Naive thymus-derived CD4-positive, alpha-beta T cell (primary cell): Measurements from ENCODE around the gene CCDC88C. TPM values are rescaled to one million over a fixed set of nuclear protein-coding genes. Genes with fewer than 3 reads are reported as not detected.
A peak's percentile ranks its signal among the peaks of the same experiment; 100 is the strongest.

Experiments used
- ATAC-seq: fragments of 150-1000 bp; cut with Tn5 transposase; 2 replicates; pipeline ENCODE4 v1.10.0; 2021; ENCODE audit warnings: mild to moderate bottlenecking, moderate library complexity
- CTCF ChIA-PET: fragments of 350-600 bp; sonication (Branson Sonifier 250); formaldehyde crosslinking; loops from one replicate; lab custom pipeline; 2021; ENCODE audit warnings: antibody characterized with exemption; lab: Charles Lee
- POLR2A ChIA-PET: fragments of 350-600 bp; sonication (Branson Sonifier 250); formaldehyde crosslinking; loops from one replicate; lab custom pipeline; 2021; ENCODE audit warnings: antibody characterized with exemption, inconsistent platforms; lab: Charles Lee
- DNase-seq, 9 donors: peaks; one replicate each; pipeline versions ENCODE4 v3.0.0 to v3.0.0-alpha.2; 2020 to 2022; ENCODE audit warnings: mixed read lengths in 1 of 9
- H3K27ac ChIP-seq: one replicate; pipeline ENCODE4 v1.7.0; 2013; ENCODE audit warnings: mild to moderate bottlenecking, low read depth, low read length, moderate library complexity
- H3K27me3 ChIP-seq, 2 donors: one replicate each; pipeline ENCODE4 v1.7.0; 2013; ENCODE audit warnings: low read length in 2 of 2, mild to moderate bottlenecking in 2 of 2, moderate library complexity in 2 of 2; ENCODE audit not compliant: control insufficient read depth in 2 of 2, insufficient read depth in 2 of 2
- H3K36me3 ChIP-seq, 3 experiments: 1 replicate in 2 of 3; 2 replicates in 1 of 3; pipeline ENCODE4 v1.7.0; 2013; ENCODE audit warnings: low read length in 3 of 3, mild to moderate bottlenecking in 3 of 3, moderate library complexity in 1 of 3; ENCODE audit not compliant: insufficient read depth in 3 of 3, control insufficient read depth in 2 of 3
- H3K4me1 ChIP-seq, 2 donors: one replicate each; pipeline ENCODE4 v1.7.0; 2013; ENCODE audit warnings: low read length in 2 of 2, mild to moderate bottlenecking in 2 of 2, moderate library complexity in 1 of 2; ENCODE audit not compliant: control insufficient read depth in 2 of 2, insufficient read depth in 2 of 2
- H3K4me3 ChIP-seq: 2 replicates; pipeline ENCODE4 v1.7.0; 2013; ENCODE audit warnings: mild to moderate bottlenecking, low read length
- H3K9me3 ChIP-seq, 3 experiments: 1 replicate in 2 of 3; 2 replicates in 1 of 3; pipeline ENCODE4 v1.7.0; 2013; ENCODE audit warnings: low read length in 3 of 3; ENCODE audit not compliant: control insufficient read depth in 2 of 3
- H3K27ac Mint-ChIP-seq, 9 donors: one replicate each; pipeline ENCODE4 v1.8.0; 2020 to 2022; ENCODE audit warnings: mixed read lengths in 9 of 9, mild to moderate bottlenecking in 8 of 9, moderate library complexity in 5 of 9, inconsistent platforms in 2 of 9
- H3K27me3 Mint-ChIP-seq, 5 donors: one replicate each; pipeline ENCODE4 v1.8.0; 2021 to 2022; ENCODE audit warnings: mixed read lengths in 5 of 5, mild to moderate bottlenecking in 1 of 5
- H3K36me3 Mint-ChIP-seq, 5 donors: one replicate each; pipeline ENCODE4 v1.8.0; 2020 to 2022; ENCODE audit warnings: mixed read lengths in 5 of 5, mild to moderate bottlenecking in 3 of 5, inconsistent platforms in 1 of 5
- H3K4me1 Mint-ChIP-seq, 7 donors: one replicate each; pipeline ENCODE4 v1.8.0; 2020 to 2022; ENCODE audit warnings: mixed read lengths in 7 of 7, mild to moderate bottlenecking in 3 of 7, inconsistent platforms in 1 of 7
- H3K4me3 Mint-ChIP-seq, 10 donors: one replicate each; pipeline ENCODE4 v1.8.0; 2020 to 2022; ENCODE audit warnings: mild to moderate bottlenecking in 10 of 10, mixed read lengths in 10 of 10, moderate library complexity in 6 of 10, inconsistent platforms in 2 of 10
- H3K9me3 Mint-ChIP-seq, 11 donors: one replicate each; pipeline ENCODE4 v1.8.0; 2020 to 2022; ENCODE audit warnings: mixed read lengths in 11 of 11, mild to moderate bottlenecking in 4 of 11, inconsistent platforms in 1 of 11, moderate library complexity in 1 of 11
- intact Hi-C, 2 donors: fragments of 100-400 bp; cut with micrococcal nuclease; formaldehyde crosslinking; loops; one replicate each; pipeline ENCODE4 v1.15.1; 2023
- polyA plus RNA-seq, 2 donors: library from polyadenylated mRNA; unstranded; fragments of 300-500 nt; fragmentation: Illumina TruSeq; gene quantifications; one replicate each; pipeline ENCODE4 v1.2.3, GENCODE V29; 2021
- total RNA-seq, 6 experiments: library from RNA in 5 of 6; stranded (reverse) in 5 of 6; gene quantifications; 1 replicate in 5 of 6; 2 replicates in 1 of 6; pipeline ENCODE4 v1.2.3 and lab custom pipeline; 2021 to 2026

The CCDC88C gene
- total and polyA plus RNA-seq, 7 experiments from 2014 or later: 23.6 to 324 (median 274) TPM

GRCh38 chr14:91323671-91324605 is 93.7 kb downstream of the CCDC88C start:
- POLR2A ChIA-PET: interaction anchor here (0.6 to 9.9 kb wide), 18 partner anchors 8 to 187 kb away, joined by 3 to 173 read pairs (median 4); partner anchors contain the start of genes CCDC88C and PPP4R3A
- Mint-ChIP-seq H3K4me3 (peak overlapping the region; percentile 77 to 98 (median 84)), H3K36me3 (peaks cover 0 to 46% (median 21%) of the 10 kb centered on the region in 5 donors), H3K9me3 (peaks cover 0 to 3% (median 0%) of the 10 kb centered on the region in 11 donors), H3K27me3 (no peaks in the 10 kb centered on the region), H3K27ac (peak overlapping the region; percentile 94 to 100 (median 99)), H3K4me1 (peaks cover 52 to 91% (median 82%) of the 10 kb centered on the region in 7 donors)
- ATAC-seq (peak; percentile 94), DNase-seq (peak; percentile 90 to 95 (median 92))
- H3K4me1 ChIP-seq: peaks cover 48 to 60% of the 10 kb centered on the region in 2 donors
- peak overlapping the region; percentile 39 for H3K4me3 ChIP-seq
- H3K27ac ChIP-seq: peak overlapping the region; percentile 81
- peaks cover 17 to 75% (median 47%) of the 10 kb centered on the region in 3 experiments for H3K36me3 ChIP-seq
- intact Hi-C loops: loop anchor here (1.0 to 10.0 kb wide), 16 partner anchors 8 to 551 kb away; partner anchors contain the start of genes PPP4R3A (in 1 of the 2), RPS6KA5 (in 1 of the 2) and TC2N (in 1 of the 2)
- no peaks in the 10 kb centered on the region for H3K9me3 ChIP-seq
- no peaks in the 10 kb centered on the region for H3K27me3 ChIP-seq
- CTCF ChIA-PET: interaction anchor here (0.6 to 6.6 kb wide), 29 partner anchors 9 to 177 kb away, joined by 3 to 101 read pairs (median 4); partner anchors contain the start of gene CCDC88C

GRCh38 chr14:91323031-91323430 is 94.6 kb downstream of the CCDC88C start:
- Mint-ChIP-seq H3K36me3 (peaks cover 0 to 47% (median 27%) of the 10 kb centered on the region in 5 donors), H3K27ac (peak overlapping the region; percentile 94 to 100 (median 99)), H3K4me1 (peaks cover 51 to 90% (median 79%) of the 10 kb centered on the region in 7 donors), H3K27me3 (no peaks in the 10 kb centered on the region), H3K4me3 (peak overlapping the region; percentile 77 to 98 (median 84)), H3K9me3 (peaks cover 0 to 3% (median 0%) of the 10 kb centered on the region in 11 donors)
- Histone ChIP-seq H3K27me3 (no peaks in the 10 kb centered on the region), H3K4me1 (peaks cover 57 to 65% of the 10 kb centered on the region in 2 donors), H3K9me3 (no peaks in the 10 kb centered on the region), H3K27ac (peak overlapping the region; percentile 81), H3K36me3 (peaks cover 19 to 72% (median 52%) of the 10 kb centered on the region in 3 experiments), H3K4me3 (peak overlapping the region; percentile 39)
- ChIA-PET CTCF (interaction anchor here (0.6 to 6.6 kb wide), 25 partner anchors 8 to 178 kb away, joined by 3 to 101 read pairs (median 4); partner anchors contain the start of gene CCDC88C), POLR2A (interaction anchor here (0.6 to 9.9 kb wide), 14 partner anchors 9 to 105 kb away, joined by 3 to 173 read pairs (median 4); partner anchors contain the start of gene CCDC88C)
- intact Hi-C loops: loop anchor here (1.0 to 10.0 kb wide), 11 partner anchors 8 to 552 kb away; partner anchors contain the start of genes PPP4R3A (in 1 of the 2), RPS6KA5 (in 1 of the 2) and TC2N (in 1 of the 2)
- no peak for ATAC-seq
- no peak for DNase-seq

- peaks cover 0 to 5% (median 0%) of the 10 kb centered on the region in 11 donors for H3K9me3 Mint-ChIP-seq
- intact Hi-C loops: loop anchor here (1.0 to 10.0 kb wide), 11 partner anchors 7 to 552 kb away; partner anchors contain the start of genes PPP4R3A (in 1 of the 2), RPS6KA5 (in 1 of the 2) and TC2N (in 1 of the 2)
- H3K27me3 Mint-ChIP-seq: no peaks in the 10 kb centered on the region
- ChIA-PET CTCF (interaction anchor here (0.6 to 6.6 kb wide), 4 partner anchors 83 to 104 kb away, joined by 3 to 101 read pairs (median 8); partner anchors contain the start of gene CCDC88C), POLR2A (interaction anchor here (0.7 to 9.9 kb wide), 6 partner anchors 10 to 101 kb away, joined by 3 to 173 read pairs (median 6); partner anchors contain the start of gene CCDC88C)
- no peak overlapping the region for H3K4me3 ChIP-seq
- peaks cover 19 to 67% (median 53%) of the 10 kb centered on the region in 3 experiments for H3K36me3 ChIP-seq
- H3K9me3 ChIP-seq: no peaks in the 10 kb centered on the region
- ATAC-seq (no peak), DNase-seq (no peak)
- H3K4me3 Mint-ChIP-seq: peak overlapping the region in 4 of 10 donors; percentile 79 to 98 (median 88)
- peaks cover 4 to 43% (median 31%) of the 10 kb centered on the region in 5 donors for H3K36me3 Mint-ChIP-seq
- H3K27me3 ChIP-seq: no peaks in the 10 kb centered on the region
- peaks cover 61 to 69% of the 10 kb centered on the region in 2 donors for H3K4me1 ChIP-seq
- peak overlapping the region; percentile 81 for H3K27ac ChIP-seq
- peaks cover 51 to 90% (median 79%) of the 10 kb centered on the region in 7 donors for H3K4me1 Mint-ChIP-seq
- H3K27ac Mint-ChIP-seq: peak overlapping the region in 8 of 9 donors; percentile 97 to 100 (median 99)
Observed at GRCh38 chr14:91322623-91323022, 95.0 kb downstream of the CCDC88C start.

GRCh38 chr14:91321131-91321530 is 96.5 kb downstream of the CCDC88C start:
- DNase-seq (no peak), ATAC-seq (no peak)
- peaks cover 3 to 48% (median 33%) of the 10 kb centered on the region in 5 donors for H3K36me3 Mint-ChIP-seq
- intact Hi-C loops: loop anchor here (5.0 to 10.0 kb wide), 3 partner anchors 191 to 554 kb away; partner anchors contain the start of genes PPP4R3A (in 1 of the 2) and TC2N (in 1 of the 2)
- POLR2A ChIA-PET: interaction anchor here (0.5 to 9.9 kb wide), 6 partner anchors 8 to 260 kb away, joined by 3 to 173 read pairs (median 3); partner anchors contain the start of genes CCDC88C and RPS6KA5
- H3K9me3 Mint-ChIP-seq: peaks cover 0 to 5% (median 0%) of the 10 kb centered on the region in 11 donors
- no peaks in the 10 kb centered on the region for H3K9me3 ChIP-seq
- H3K4me1 ChIP-seq: peaks cover 76% of the 10 kb centered on the region in 2 donors
- H3K4me3 Mint-ChIP-seq: no peak overlapping the region
- no peak overlapping the region for H3K4me3 ChIP-seq
- H3K27me3 Mint-ChIP-seq: no peaks in the 10 kb centered on the region
- no peaks in the 10 kb centered on the region for H3K27me3 ChIP-seq
- CTCF ChIA-PET: interaction anchor here (1.0 to 1.2 kb wide), 2 partner anchors 12 to 97 kb away, joined by 3 to 4 read pairs; no protein-coding TSS in a partner anchor
- H3K27ac ChIP-seq: peak overlapping the region; percentile 81
- H3K27ac Mint-ChIP-seq: peak overlapping the region in 7 of 9 donors; percentile 89 to 100 (median 99)
- H3K36me3 ChIP-seq: peaks cover 19 to 53% (median 46%) of the 10 kb centered on the region in 3 experiments
- peaks cover 58 to 90% (median 78%) of the 10 kb centered on the region in 7 donors for H3K4me1 Mint-ChIP-seq

- Mint-ChIP-seq H3K4me1 (peaks cover 57 to 90% (median 77%) of the 10 kb centered on the region in 7 donors), H3K27ac (peak overlapping the region in 8 of 9 donors; percentile 28 to 100 (median 98))
- CTCF ChIA-PET: interaction anchor here (1.0 to 1.1 kb wide), 2 partner anchors 13 to 98 kb away, joined by 3 to 6 read pairs; partner anchors contain the start of gene CCDC88C
Observed at GRCh38 chr14:91320266-91320665, 97.4 kb downstream of the CCDC88C start.

More at GRCh38 chr14:91320266-91320665, 97.4 kb downstream of the CCDC88C start:
- H3K9me3 Mint-ChIP-seq: peaks cover 0 to 6% (median 0%) of the 10 kb centered on the region in 11 donors
- Histone ChIP-seq H3K36me3 (peaks cover 19 to 52% (median 48%) of the 10 kb centered on the region in 3 experiments), H3K27me3 (no peaks in the 10 kb centered on the region), H3K4me3 (no peak overlapping the region), H3K27ac (peak overlapping the region; percentile 81), H3K9me3 (no peaks in the 10 kb centered on the region), H3K4me1 (peaks cover 76 to 77% of the 10 kb centered on the region in 2 donors)
- peaks cover 0 to 57% (median 38%) of the 10 kb centered on the region in 5 donors for H3K36me3 Mint-ChIP-seq
- intact Hi-C loops: loop anchor here (5.0 to 10.0 kb wide), 3 partner anchors 192 to 555 kb away; partner anchors contain the start of genes PPP4R3A (in 1 of the 2) and TC2N (in 1 of the 2)
- H3K27me3 Mint-ChIP-seq: no peaks in the 10 kb centered on the region
- DNase-seq (no peak), ATAC-seq (no peak)
- POLR2A ChIA-PET: interaction anchor here (0.7 to 9.9 kb wide), 5 partner anchors 8 to 259 kb away, joined by 3 to 173 read pairs (median 3); partner anchors contain the start of genes CCDC88C and RPS6KA5
- peak overlapping the region in 1 of 10 donors; percentile 51 for H3K4me3 Mint-ChIP-seq
